SH-SY5Y (cell line): ENCODE data around the gene ERICH6.

Experiments used
- GATA2 ChIP-seq: IDR thresholded peaks from 2 replicates; pipeline ENCODE4 v1.6.1; 2011; ENCODE audit warnings: mild to moderate bottlenecking, low read depth, low read length
- GATA3 ChIP-seq: IDR thresholded peaks from 2 replicates; pipeline ENCODE4 v1.6.1; 2011; ENCODE audit warnings: low read depth, mild to moderate bottlenecking, low read length, moderate library complexity

Gene ERICH6

DNA sequence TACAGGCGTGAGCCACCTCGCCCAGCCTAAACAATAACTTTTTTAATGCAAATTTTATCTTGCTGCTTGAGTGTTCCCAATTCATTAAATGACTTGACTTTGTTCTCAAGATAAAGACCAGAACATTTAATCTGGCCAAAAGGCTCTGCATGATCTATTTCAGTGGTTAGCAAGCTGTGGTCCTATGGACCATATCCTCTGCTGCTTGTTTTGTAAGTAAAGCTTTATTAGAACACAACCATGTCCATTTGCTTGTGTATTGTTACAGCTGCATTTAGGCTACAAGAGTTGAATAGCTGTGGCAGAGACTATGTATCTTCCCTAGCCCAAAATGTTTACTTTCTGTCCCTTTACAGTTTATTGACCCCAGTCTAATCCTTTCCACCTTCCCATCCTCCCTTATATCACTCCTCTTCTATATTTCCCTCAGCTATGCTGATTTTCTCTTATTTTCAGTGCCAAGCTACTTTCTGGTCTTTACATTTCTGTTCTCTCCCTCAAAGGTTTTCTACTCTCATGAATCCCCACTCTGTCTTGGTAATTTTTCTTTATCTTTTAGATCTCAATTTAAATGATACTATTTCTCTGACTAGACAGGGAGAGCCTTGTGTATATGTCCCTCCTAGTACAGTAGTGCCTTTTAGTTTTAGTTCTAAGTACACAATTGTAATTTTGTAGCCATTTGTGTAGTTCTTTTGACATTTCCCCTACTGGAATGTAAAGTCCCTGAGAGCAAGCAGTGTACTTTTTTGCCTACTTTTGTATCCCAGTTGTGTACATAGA is 77.4 kb downstream of the ERICH6 start:
- TF ChIP-seq GATA3 (no peak), GATA2 (no peak)

GRCh38 chr3:150623945-150624344 is 79.8 kb downstream of the ERICH6 start:
- TF ChIP-seq GATA3: no peak
- TF ChIP-seq GATA2: no peak

DNA sequence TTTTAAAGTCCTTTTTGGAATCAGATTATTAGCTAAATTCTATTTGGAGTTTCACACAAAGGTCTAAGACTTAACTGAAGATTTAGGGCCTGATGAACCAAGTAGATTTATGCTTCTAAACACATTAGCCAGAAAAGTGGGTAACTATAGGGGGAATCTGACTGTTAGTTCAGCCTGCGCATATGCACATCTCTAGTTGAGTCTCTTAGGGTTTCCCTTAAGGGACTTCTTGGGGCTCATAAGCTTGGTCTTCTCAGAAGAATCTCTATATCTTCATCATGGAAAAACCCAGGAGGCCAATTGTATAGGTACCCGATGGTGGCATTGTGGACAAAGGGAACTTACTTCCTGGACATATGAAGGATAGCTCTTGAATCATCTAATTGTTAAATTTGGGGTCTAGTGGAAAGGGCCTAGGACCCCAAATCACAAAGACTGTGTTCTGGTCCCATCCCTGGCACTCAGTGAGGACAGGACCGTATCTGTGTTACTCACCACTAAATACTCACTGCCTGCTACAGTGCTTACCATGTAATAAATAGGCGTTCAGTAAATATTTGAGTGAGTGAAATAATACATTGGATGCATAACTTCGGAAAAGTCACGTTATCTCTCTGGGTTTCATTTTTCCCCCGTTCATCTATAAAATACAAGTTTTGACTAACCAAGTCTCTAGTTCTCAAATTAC is 83.6 kb downstream of the ERICH6 start:
- TF ChIP-seq GATA3 (no peak), GATA2 (no peak)

GRCh38 chr3:150613709-150614480 is 89.8 kb downstream of the ERICH6 start:
- TF ChIP-seq GATA2 (no peak), GATA3 (no peak)

GRCh38 chr3:150613034-150613433 is 90.7 kb downstream of the ERICH6 start:
- TF ChIP-seq GATA3 (no peak), GATA2 (no peak)

DNA sequence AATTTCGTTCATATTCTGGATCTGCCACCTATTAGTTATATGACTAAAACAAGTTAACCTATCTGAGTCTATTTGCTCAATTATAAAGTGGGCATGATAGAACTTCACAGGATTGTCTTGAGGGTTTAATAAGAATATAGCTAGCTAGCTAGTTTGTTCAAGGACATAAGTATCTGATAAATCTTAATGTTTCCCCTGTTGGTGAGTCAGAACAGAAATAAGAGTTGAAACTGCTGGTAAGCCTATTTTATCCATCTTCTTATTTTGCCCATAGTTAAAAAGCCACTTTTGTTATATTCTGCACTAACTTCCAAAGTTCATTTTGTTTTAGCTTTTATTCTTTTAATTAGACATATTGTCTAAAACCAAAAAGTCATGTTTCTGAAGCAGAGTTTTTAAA is 91.2 kb downstream of the ERICH6 start:
- TF ChIP-seq GATA2: no peak
- no peak for TF ChIP-seq GATA3

GRCh38 chr3:150611666-150612065 is 92.1 kb downstream of the ERICH6 start:
- no peak for TF ChIP-seq GATA3
- no peak for TF ChIP-seq GATA2

DNA sequence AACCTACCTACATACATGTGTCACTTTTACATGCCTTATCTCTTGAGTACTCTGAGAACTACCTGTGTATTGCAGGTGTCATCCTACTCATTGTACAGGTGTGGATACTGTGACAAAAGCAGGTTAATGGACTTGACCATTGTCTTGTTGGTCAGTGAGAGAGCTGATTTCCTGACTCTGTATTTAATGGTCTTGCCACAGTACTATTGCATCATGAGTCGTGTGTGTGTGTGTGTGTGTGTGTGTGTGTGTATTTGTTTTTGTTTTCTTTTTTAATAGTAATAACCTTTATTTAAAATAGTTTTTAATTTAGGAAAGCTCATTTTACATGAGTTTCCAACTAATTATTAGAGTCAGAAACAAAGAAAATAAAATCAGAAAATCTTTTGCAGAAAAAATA is 92.9 kb downstream of the ERICH6 start:
- TF ChIP-seq GATA3 (no peak), GATA2 (no peak)

GRCh38 chr3:150609988-150610387 is 93.7 kb downstream of the ERICH6 start:
- no peak for TF ChIP-seq GATA3
- no peak for TF ChIP-seq GATA2
